PC-9 (cell line): ENCODE data around the gene COQ9.

Experiments
- CTCF ChIP-seq: fragments of 200-600 bp; sonication (generic); conservative IDR thresholded peaks from 2 replicates; pipeline ENCODE4 v1.6.1; 2017; ENCODE audit warnings: mixed run types, antibody characterized with exemption, mild to moderate bottlenecking, moderate library complexity
- EZH2 ChIP-seq: fragments of 200-600 bp; sonication (generic); IDR thresholded peaks from 2 replicates; pipeline ENCODE4 v1.8.0; 2017; ENCODE audit warnings: antibody characterized with exemption, low read depth

GRCh38 chr16:57401943-57402640, 45.2 kb upstream of the COQ9 start:
- TF ChIP-seq CTCF (no peak), EZH2 (no peak)
